Mesenchymal stem cell (in vitro differentiated cells and primary cell): ENCODE results near the gene SH3TC1.

Source experiments
- DNase-seq: peaks from one replicate; pipeline ENCODE4 v3.0.0-alpha.2; 2013
- H2AFZ ChIP-seq: one replicate; pipeline ENCODE4 v1.6.1; 2013; ENCODE audit warnings: low read depth, mild to moderate bottlenecking, control low read depth, inconsistent platforms, low read length, moderate library complexity
- H2AK5ac ChIP-seq: 2 replicates; pipeline ENCODE4 v1.6.1; 2013; ENCODE audit warnings: low read length, moderate library complexity, mild to moderate bottlenecking, inconsistent platforms; ENCODE audit not compliant: severe bottlenecking
- H2BK120ac ChIP-seq: one replicate; pipeline ENCODE4 v1.6.1; 2013; ENCODE audit warnings: low read depth, mild to moderate bottlenecking, inconsistent platforms, low read length, moderate library complexity
- H2BK12ac ChIP-seq, 2 experiments: one replicate each; pipeline ENCODE4 v1.6.1; 2013; ENCODE audit warnings: inconsistent platforms in 2 of 2, low read length in 2 of 2, mild to moderate bottlenecking in 2 of 2, moderate library complexity in 2 of 2, control low read depth in 1 of 2
- H2BK15ac ChIP-seq: one replicate; pipeline ENCODE4 v1.6.1; 2013; ENCODE audit warnings: mild to moderate bottlenecking, low read depth, inconsistent platforms; ENCODE audit not compliant: poor library complexity, severe bottlenecking
- H2BK5ac ChIP-seq: 2 replicates; pipeline ENCODE4 v1.6.1; 2013; ENCODE audit warnings: low read depth, mild to moderate bottlenecking, low read length, control low read depth, inconsistent platforms; ENCODE audit not compliant: poor library complexity, severe bottlenecking
- H3K14ac ChIP-seq, 2 experiments: one replicate each; pipeline ENCODE4 v1.6.1; 2013; ENCODE audit warnings: inconsistent platforms in 2 of 2, low read length in 2 of 2, control low read depth in 1 of 2, mild to moderate bottlenecking in 1 of 2, moderate library complexity in 1 of 2
- H3K18ac ChIP-seq, 2 experiments: one replicate each; pipeline ENCODE4 v1.6.1; 2013; ENCODE audit warnings: inconsistent platforms in 2 of 2, low read length in 2 of 2, control low read depth in 1 of 2, low read depth in 1 of 2, mild to moderate bottlenecking in 1 of 2
- H3K23ac ChIP-seq, 2 experiments: one replicate each; pipeline ENCODE4 v1.6.1; 2013; ENCODE audit warnings: inconsistent platforms in 2 of 2, low read length in 2 of 2, mild to moderate bottlenecking in 2 of 2, moderate library complexity in 2 of 2, control low read depth in 1 of 2
- H3K27ac ChIP-seq: 2 replicates; pipeline ENCODE4 v1.5.1; 2013; ENCODE audit warnings: mild to moderate bottlenecking, moderate library complexity, low read length, control low read depth, inconsistent platforms; ENCODE audit not compliant: poor library complexity, severe bottlenecking
- H3K27me3 ChIP-seq, 2 experiments: 2 replicates each; pipeline versions ENCODE4 v1.6.1 to v1.7.0; 2013; ENCODE audit warnings: low read length in 2 of 2, mild to moderate bottlenecking in 2 of 2, moderate library complexity in 2 of 2, control low read depth in 1 of 2, inconsistent platforms in 1 of 2; ENCODE audit not compliant: control insufficient read depth in 1 of 2, insufficient read depth in 1 of 2
- H3K36me3 ChIP-seq, 2 experiments: 2 replicates each; pipeline versions ENCODE4 v1.6.1 to v1.7.0; 2013; ENCODE audit warnings: low read length in 2 of 2, control low read depth in 1 of 2, inconsistent platforms in 1 of 2, low read depth in 1 of 2, mild to moderate bottlenecking in 1 of 2; ENCODE audit not compliant: insufficient read depth in 2 of 2, control insufficient read depth in 1 of 2
- H3K4ac ChIP-seq, 2 experiments: one replicate each; pipeline ENCODE4 v1.6.1; 2013; ENCODE audit warnings: inconsistent platforms in 2 of 2, low read length in 2 of 2, mild to moderate bottlenecking in 2 of 2, moderate library complexity in 2 of 2, control low read depth in 1 of 2, low read depth in 1 of 2
- H3K4me1 ChIP-seq: 2 replicates; pipeline ENCODE4 v1.6.1; 2013; ENCODE audit warnings: low read depth, low read length, control low read depth; ENCODE audit not compliant: control insufficient read depth, insufficient read depth
- H3K4me2 ChIP-seq: 2 replicates; pipeline ENCODE4 v1.6.1; 2013; ENCODE audit warnings: low read length, mild to moderate bottlenecking, inconsistent platforms; ENCODE audit not compliant: poor library complexity, severe bottlenecking
- H3K4me3 ChIP-seq, 2 experiments: 2 replicates each; pipeline versions ENCODE4 v1.5.1 to v1.7.0; 2013; ENCODE audit warnings: low read length in 2 of 2, mild to moderate bottlenecking in 2 of 2, control low read depth in 1 of 2, low read depth in 1 of 2; ENCODE audit not compliant: insufficient read depth in 1 of 2
- H3K79me1 ChIP-seq: replicated peaks from 2 replicates; pipeline ENCODE4 v1.6.1; 2013; ENCODE audit warnings: mild to moderate bottlenecking, control low read depth, low read length, inconsistent platforms; ENCODE audit not compliant: poor library complexity, severe bottlenecking
- H3K9ac ChIP-seq: 2 replicates; pipeline ENCODE4 v1.7.0; 2013; ENCODE audit warnings: mild to moderate bottlenecking, low read length, moderate library complexity
- H3K9me3 ChIP-seq: 2 replicates; pipeline ENCODE4 v1.7.0; 2013; ENCODE audit warnings: mild to moderate bottlenecking, low read length; ENCODE audit not compliant: control insufficient read depth
- H4K8ac ChIP-seq: one replicate; pipeline ENCODE4 v1.6.1; 2013; ENCODE audit warnings: inconsistent platforms, mild to moderate bottlenecking, low read length, moderate library complexity
- H4K91ac ChIP-seq: one replicate; pipeline ENCODE4 v1.6.1; 2013; ENCODE audit warnings: mild to moderate bottlenecking, low read length, inconsistent platforms
- WGBS: methylation state at CpG from one replicate; pipeline ENCODE4 v1.1.7; 2013; ENCODE audit warnings: mixed read lengths; 5-methylcytosine and 5-hydroxymethylcytosine counted together

Gene SH3TC1

DNA sequence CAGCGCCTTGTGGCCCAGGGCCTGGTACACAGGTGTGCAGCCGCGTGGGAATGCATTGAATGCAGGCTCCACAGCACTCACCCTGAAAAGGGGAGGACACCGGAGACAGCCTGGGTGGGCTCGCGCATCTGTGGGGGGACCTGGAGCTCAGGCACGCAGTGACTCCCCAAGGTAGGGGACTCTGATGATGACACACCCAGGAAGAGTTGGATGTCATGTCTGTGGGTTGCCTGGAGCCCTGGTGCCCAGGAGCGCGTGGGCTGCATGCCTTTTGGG, 37.8 kb downstream of the SH3TC1 start:
- Histone ChIP-seq H4K8ac (no peak overlapping the region), H2BK12ac (no peak overlapping the region), H2AK5ac (no peak overlapping the region), H3K36me3 (peaks cover 18 to 90% of the 10 kb centered on the region in 2 experiments), H3K4me2 (no peak overlapping the region), H2BK120ac (no peak overlapping the region), H3K27ac (no peak overlapping the region), H3K9ac (no peak overlapping the region), H3K27me3 (no peaks in the 10 kb centered on the region), H3K9me3 (no peaks in the 10 kb centered on the region), H3K79me1 (no peaks in the 10 kb centered on the region), H3K4me3 (no peak overlapping the region), H3K4me1 (peaks cover 15% of the 10 kb centered on the region), H3K4ac (no peak overlapping the region), H2AFZ (no peak overlapping the region), H3K23ac (no peak overlapping the region), H2BK15ac (no peak overlapping the region), H3K18ac (no peak overlapping the region), H2BK5ac (no peak overlapping the region), H3K14ac (no peak overlapping the region), H4K91ac (no peak overlapping the region)
- no peak for DNase-seq
- 96% methylated on average over 9 of the region's 9 CpGs for WGBS

DNA sequence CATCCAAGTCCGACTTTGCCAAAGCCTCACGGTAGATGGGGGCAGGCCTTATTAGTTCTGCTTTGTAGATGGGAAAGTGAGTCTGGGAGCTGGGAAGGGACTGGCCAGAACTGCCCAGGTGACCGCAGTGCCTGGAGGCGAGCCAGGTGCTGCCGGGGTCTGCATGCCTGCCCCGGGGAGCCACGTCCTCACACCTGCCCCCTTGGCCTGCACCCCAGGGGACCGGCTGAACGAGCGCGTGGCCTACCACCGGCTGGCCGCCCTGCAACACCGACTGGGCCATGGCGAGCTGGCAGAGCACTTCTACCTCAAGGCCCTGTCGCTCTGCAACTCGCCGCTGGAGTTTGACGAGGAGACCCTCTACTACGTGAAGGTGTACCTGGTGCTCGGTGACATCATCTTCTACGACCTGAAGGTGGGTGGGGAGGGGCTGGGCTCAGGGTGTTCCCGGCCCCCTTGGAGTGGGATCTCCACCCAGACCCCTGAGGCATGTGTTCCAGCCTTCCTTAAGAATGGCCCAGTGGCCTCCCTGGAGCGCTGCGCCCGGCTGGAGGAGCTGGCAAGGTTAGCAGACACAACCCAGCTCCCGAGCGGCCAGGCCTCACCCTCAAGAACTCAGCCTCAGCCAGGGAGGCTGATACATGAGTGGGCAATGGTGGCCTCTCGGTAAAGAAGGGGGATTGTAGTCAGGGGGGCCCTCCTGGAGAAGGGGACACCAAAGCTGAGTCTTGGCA, 38.3 kb downstream of the SH3TC1 start:
- no peak for DNase-seq
- Histone ChIP-seq H3K9me3 (no peaks in the 10 kb centered on the region), H2AFZ (no peak overlapping the region), H3K79me1 (no peaks in the 10 kb centered on the region), H3K27me3 (no peaks in the 10 kb centered on the region), H2BK5ac (no peak overlapping the region), H3K9ac (no peak overlapping the region), H3K18ac (no peak overlapping the region), H3K36me3 (peaks cover 18 to 85% of the 10 kb centered on the region in 2 experiments), H3K4me2 (no peak overlapping the region), H3K4me3 (no peak overlapping the region), H2AK5ac (no peak overlapping the region), H4K91ac (no peak overlapping the region), H3K23ac (no peak overlapping the region), H4K8ac (no peak overlapping the region), H3K4ac (no peak overlapping the region), H3K4me1 (peaks cover 17% of the 10 kb centered on the region), H2BK15ac (no peak overlapping the region), H3K27ac (no peak overlapping the region), H3K14ac (no peak overlapping the region), H2BK12ac (no peak overlapping the region), H2BK120ac (no peak overlapping the region)
- 94% methylated on average over 29 of the region's 29 CpGs for WGBS

DNA sequence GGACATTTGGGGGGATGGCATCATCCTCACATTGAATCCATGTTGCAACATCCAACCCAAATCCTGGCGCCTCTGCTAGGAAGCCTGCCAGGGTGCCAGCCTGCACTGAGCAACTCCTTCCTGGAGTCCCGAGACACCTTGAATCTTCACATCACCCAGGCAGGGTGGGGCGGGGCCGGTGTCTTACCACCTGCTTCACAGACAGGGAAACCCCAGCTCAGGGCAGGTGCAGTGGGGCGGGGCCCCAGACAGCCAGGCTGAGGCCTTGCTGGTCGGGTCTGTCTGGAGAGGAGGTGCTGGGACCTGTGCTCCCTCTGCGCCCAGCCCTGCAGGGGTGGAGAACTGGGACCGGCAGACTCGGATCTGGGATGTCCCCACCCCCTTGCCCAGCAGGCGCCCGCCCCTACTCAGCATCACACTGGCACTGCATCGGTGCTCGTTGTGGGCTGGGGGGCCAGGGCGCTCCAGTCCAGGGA, 39.0 kb downstream of the SH3TC1 start:
- no peak overlapping the region for H2AFZ ChIP-seq
- WGBS, result 65% methylated on average over 14 of the region's 14 CpGs
- H2BK12ac ChIP-seq, result no peak overlapping the region
- no peak overlapping the region for H2BK120ac ChIP-seq
- no peak overlapping the region for H2AK5ac ChIP-seq
- H3K79me1 ChIP-seq, result no peaks in the 10 kb centered on the region
- no peak for DNase-seq
- no peak overlapping the region for H3K4ac ChIP-seq
- H2BK15ac ChIP-seq, result no peak overlapping the region
- H4K8ac ChIP-seq, result no peak overlapping the region
- peak overlapping the region; percentile 4 for H4K91ac ChIP-seq
- no peak overlapping the region for H3K14ac ChIP-seq
- no peak overlapping the region for H3K9ac ChIP-seq
- peaks cover 22% of the 10 kb centered on the region for H3K4me1 ChIP-seq
- no peak overlapping the region for H2BK5ac ChIP-seq
- H3K36me3 ChIP-seq, result peaks cover 18 to 78% of the 10 kb centered on the region in 2 experiments
- H3K23ac ChIP-seq, result no peak overlapping the region
- no peak overlapping the region for H3K4me2 ChIP-seq
- no peak overlapping the region for H3K18ac ChIP-seq
- no peak overlapping the region for H3K4me3 ChIP-seq
- no peak overlapping the region for H3K27ac ChIP-seq
- no peaks in the 10 kb centered on the region for H3K27me3 ChIP-seq
- H3K9me3 ChIP-seq, result no peaks in the 10 kb centered on the region

DNA sequence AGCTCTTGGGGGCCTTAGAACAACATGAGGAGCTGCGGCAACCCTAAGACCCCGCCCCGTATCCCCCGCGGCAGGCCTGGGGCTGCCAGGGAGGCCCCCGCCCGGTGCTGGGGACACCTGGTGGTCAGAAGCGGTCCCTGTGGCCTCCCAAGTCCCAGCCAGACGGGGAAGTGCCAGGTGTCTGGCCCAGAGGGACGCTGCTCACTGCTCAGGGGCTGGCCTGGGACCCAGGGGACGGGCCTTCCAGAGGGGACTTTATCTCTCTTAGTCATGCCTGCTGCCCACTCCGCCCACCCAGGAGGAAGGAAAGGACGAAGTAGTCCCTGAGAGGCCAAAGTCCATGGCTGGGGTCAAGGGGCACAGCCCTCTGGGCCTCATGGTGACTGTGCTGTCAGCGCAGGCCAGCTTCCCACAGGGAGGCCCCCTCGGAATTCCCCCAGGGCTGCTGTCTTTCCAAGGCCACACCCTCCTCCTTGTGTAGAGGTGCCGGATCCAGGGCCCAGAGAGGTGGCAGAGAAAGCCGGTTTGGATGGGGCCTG, 39.5 kb downstream of the SH3TC1 start:
- Histone ChIP-seq H3K4me1 (peaks cover 22% of the 10 kb centered on the region), H3K4ac (no peak overlapping the region), H3K9me3 (no peaks in the 10 kb centered on the region), H3K23ac (no peak overlapping the region), H2BK120ac (no peak overlapping the region), H4K8ac (no peak overlapping the region), H3K14ac (no peak overlapping the region), H2BK12ac (no peak overlapping the region), H3K27me3 (no peaks in the 10 kb centered on the region), H3K4me3 (no peak overlapping the region), H3K18ac (no peak overlapping the region), H2BK5ac (no peak overlapping the region), H3K79me1 (no peaks in the 10 kb centered on the region), H3K36me3 (peaks cover 13 to 73% of the 10 kb centered on the region in 2 experiments), H2AK5ac (no peak overlapping the region), H3K9ac (no peak overlapping the region), H4K91ac (no peak overlapping the region), H2AFZ (no peak overlapping the region), H3K27ac (no peak overlapping the region), H2BK15ac (no peak overlapping the region), H3K4me2 (no peak overlapping the region)
- no peak for DNase-seq
- WGBS, result 57% methylated on average over 17 of the region's 17 CpGs
